ENCODE results near the gene DMAC1. TPM values are rescaled to one million over a fixed set of nuclear protein-coding genes. Genes with fewer than 3 reads are reported as not detected.

The DMAC1 gene
- 10 to 100 TPM; 16.6 to 22.5 TPM for total RNA-seq

GRCh38 chr9:7799234-7799943 is at the start of gene DMAC1:
DMAC1 (minus strand) TSS chr9:7799778; CDS start chr9:7799734, 44 bp downstream.
- H3K4me3 ChIP-seq: peak within 1 kb of the TSS; percentile 62 to 83
- TF ChIP-seq POLR2AphosphoS5 (IDR thresholded peaks at IDR 0.05) (peak; percentile 67), POLR2A (IDR thresholded peaks at IDR 0.05) (peak; percentile 37)
- TF ChIP-seq, protein P1, sequence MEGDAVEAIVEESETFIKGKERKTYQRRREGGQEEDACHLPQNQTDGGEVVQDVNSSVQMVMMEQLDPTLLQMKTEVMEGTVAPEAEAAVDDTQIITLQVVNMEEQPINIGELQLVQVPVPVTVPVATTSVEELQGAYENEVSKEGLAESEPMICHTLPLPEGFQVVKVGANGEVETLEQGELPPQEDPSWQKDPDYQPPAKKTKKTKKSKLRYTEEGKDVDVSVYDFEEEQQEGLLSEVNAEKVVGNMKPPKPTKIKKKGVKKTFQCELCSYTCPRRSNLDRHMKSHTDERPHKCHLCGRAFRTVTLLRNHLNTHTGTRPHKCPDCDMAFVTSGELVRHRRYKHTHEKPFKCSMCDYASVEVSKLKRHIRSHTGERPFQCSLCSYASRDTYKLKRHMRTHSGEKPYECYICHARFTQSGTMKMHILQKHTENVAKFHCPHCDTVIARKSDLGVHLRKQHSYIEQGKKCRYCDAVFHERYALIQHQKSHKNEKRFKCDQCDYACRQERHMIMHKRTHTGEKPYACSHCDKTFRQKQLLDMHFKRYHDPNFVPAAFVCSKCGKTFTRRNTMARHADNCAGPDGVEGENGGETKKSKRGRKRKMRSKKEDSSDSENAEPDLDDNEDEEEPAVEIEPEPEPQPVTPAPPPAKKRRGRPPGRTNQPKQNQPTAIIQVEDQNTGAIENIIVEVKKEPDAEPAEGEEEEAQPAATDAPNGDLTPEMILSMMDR (IDR thresholded peaks at IDR 0.05): no peak
- no peaks in the 10 kb centered on the region for H3K4me1 ChIP-seq (replicated peaks)
- H3K36me3 ChIP-seq: no peaks in the 10 kb centered on the region
- H3K9me3 ChIP-seq: no peaks in the 10 kb centered on the region
- peak within 1 kb of the TSS; percentile 77 to 86 for H3K27ac ChIP-seq
- 1% methylated on average over 44 of the region's 46 CpGs for WGBS
- intact Hi-C loops (cut with DNase I): no loop called here
- peak; percentile 60 for DNase-seq (ENCODE audit: low spot score)
- H3K27me3 ChIP-seq (replicated peaks; ENCODE audit: insufficient read depth): no peaks in the 10 kb centered on the region

GRCh38 chr9:7849362-7849761 is 49.8 kb upstream of the DMAC1 start:
- H3K4me1 ChIP-seq (replicated peaks): no peaks in the 10 kb centered on the region
- intact Hi-C loops (cut with DNase I): no loop called here
- H3K27me3 ChIP-seq (replicated peaks; ENCODE audit: insufficient read depth): no peaks in the 10 kb centered on the region
- no peak overlapping the region for H3K4me3 ChIP-seq
- H3K36me3 ChIP-seq: no peaks in the 10 kb centered on the region
- no peak overlapping the region for H3K27ac ChIP-seq
- DNase-seq (ENCODE audit: low spot score): no peak
- no peak for TF ChIP-seq POLR2A (IDR thresholded peaks at IDR 0.05)
- TF ChIP-seq, protein P1 (IDR thresholded peaks at IDR 0.05): no peak
- TF ChIP-seq POLR2AphosphoS5 (IDR thresholded peaks at IDR 0.05): no peak
- 94% methylated on average over 1 of the region's 1 CpG for WGBS
- H3K9me3 ChIP-seq: no peaks in the 10 kb centered on the region

DNA sequence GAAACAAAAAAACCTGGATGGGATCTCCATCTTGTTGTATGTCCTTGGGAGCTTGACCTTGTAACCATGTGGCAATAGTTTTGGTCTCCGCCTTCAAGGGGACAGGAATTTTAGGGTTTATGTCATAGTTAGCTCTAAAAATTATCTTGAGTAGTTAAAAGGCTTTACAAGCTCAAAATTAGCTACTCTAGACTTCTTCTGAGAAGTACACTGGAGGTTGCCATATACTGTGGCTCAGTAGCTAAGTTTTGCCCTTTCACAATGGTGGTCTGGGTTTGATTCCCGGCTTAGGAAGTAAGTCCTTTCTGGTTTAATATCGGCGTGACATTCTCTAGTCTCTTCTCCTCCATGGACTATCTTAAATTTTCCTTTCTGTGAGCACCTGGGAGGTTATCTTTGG is 48.9 kb upstream of the DMAC1 start:
- intact Hi-C loops (cut with DNase I): no loop called here
- no peaks in the 10 kb centered on the region for H3K9me3 ChIP-seq
- 93% methylated on average over 4 of the region's 4 CpGs for WGBS
- H3K36me3 ChIP-seq: no peaks in the 10 kb centered on the region
- no peak for DNase-seq (ENCODE audit: low spot score)
- no peaks in the 10 kb centered on the region for H3K4me1 ChIP-seq (replicated peaks)
- no peaks in the 10 kb centered on the region for H3K27me3 ChIP-seq (replicated peaks; ENCODE audit: insufficient read depth)
- no peak overlapping the region for H3K4me3 ChIP-seq
- no peak overlapping the region for H3K27ac ChIP-seq
- TF ChIP-seq POLR2AphosphoS5 (IDR thresholded peaks at IDR 0.05) (no peak), POLR2A (IDR thresholded peaks at IDR 0.05) (no peak)
- TF ChIP-seq, protein P1 (IDR thresholded peaks at IDR 0.05): no peak

GRCh38 chr9:7844242-7844641 is 44.7 kb upstream of the DMAC1 start:
- no peak for TF ChIP-seq POLR2AphosphoS5 (IDR thresholded peaks at IDR 0.05)
- no peak for TF ChIP-seq POLR2A (IDR thresholded peaks at IDR 0.05)
- DNase-seq (ENCODE audit: low spot score): no peak

DNA sequence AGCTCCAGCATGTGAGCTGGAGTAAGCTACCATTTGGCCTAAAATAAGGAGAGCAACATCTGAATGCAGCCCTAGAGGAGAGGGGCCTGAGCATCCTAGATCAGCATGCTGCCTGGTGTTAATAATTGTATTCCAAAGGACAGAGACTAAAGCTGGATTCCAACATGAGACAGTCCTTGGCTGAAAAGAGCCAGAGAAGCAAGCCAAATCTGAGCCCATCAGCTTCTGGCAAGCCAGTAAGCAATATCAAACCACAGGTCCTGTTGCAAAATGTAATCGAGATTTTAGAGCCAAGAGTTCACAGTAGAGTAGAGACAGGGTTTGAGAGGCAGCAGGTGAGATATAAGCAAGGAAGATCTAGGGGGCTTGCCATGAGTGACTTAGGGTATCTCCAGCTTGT is 42.3 kb upstream of the DMAC1 start:
- intact Hi-C loops (cut with DNase I): no loop called here

More at GRCh38 chr9:7844242-7844641, 44.7 kb upstream of the DMAC1 start:
- intact Hi-C loops (cut with DNase I): no loop called here
- WGBS: 45% methylated on average over 3 of the region's 3 CpGs
- H3K27ac ChIP-seq: no peak overlapping the region
- H3K27me3 ChIP-seq (replicated peaks; ENCODE audit: insufficient read depth): no peaks in the 10 kb centered on the region
- no peak overlapping the region for H3K4me3 ChIP-seq
- H3K36me3 ChIP-seq: no peaks in the 10 kb centered on the region
- no peaks in the 10 kb centered on the region for H3K9me3 ChIP-seq
- H3K4me1 ChIP-seq (replicated peaks): no peaks in the 10 kb centered on the region

More for the DNA sequence above, 42.3 kb upstream of the DMAC1 start:
- Histone ChIP-seq H3K4me1 (replicated peaks) (no peaks in the 10 kb centered on the region), H3K36me3 (no peaks in the 10 kb centered on the region), H3K4me3 (no peak overlapping the region), H3K27ac (no peak overlapping the region), H3K9me3 (no peaks in the 10 kb centered on the region), H3K27me3 (replicated peaks; ENCODE audit: insufficient read depth) (no peaks in the 10 kb centered on the region)
- no peak for DNase-seq (ENCODE audit: low spot score)
- TF ChIP-seq POLR2AphosphoS5 (IDR thresholded peaks at IDR 0.05) (no peak), POLR2A (IDR thresholded peaks at IDR 0.05) (no peak)
- TF ChIP-seq, protein P1 (IDR thresholded peaks at IDR 0.05): no peak
- 90% methylated on average over 1 of the region's 1 CpG for WGBS
